HEK293T (cell line): Measurements from ENCODE around the gene CERK.

ENCODE experiments used
- ARNT ChIP-seq: fragments of 450-650 bp; IDR thresholded peaks from 2 replicates; pipeline ENCODE4 v1.6.1; 2017; ENCODE audit warnings: mild to moderate bottlenecking
- BHLHE40 ChIP-seq: fragments of 450-650 bp; IDR thresholded peaks from 2 replicates; pipeline ENCODE4 v1.6.1; 2016; ENCODE audit warnings: mild to moderate bottlenecking, moderate library complexity, borderline replicate concordance
- CTBP1 ChIP-seq: fragments of 450-650 bp; IDR thresholded peaks from 2 replicates; pipeline ENCODE4 v1.6.1; 2016; ENCODE audit warnings: borderline replicate concordance
- ELF4 ChIP-seq: fragments of 450-650 bp; IDR thresholded peaks from 2 replicates; pipeline ENCODE4 v1.6.1; 2017; ENCODE audit warnings: antibody characterized with exemption
- FOXA1 ChIP-seq: fragments of 450-650 bp; IDR thresholded peaks from 2 replicates; pipeline ENCODE4 v1.6.1; 2016; ENCODE audit warnings: mild to moderate bottlenecking
- HDGF ChIP-seq: fragments of 450-650 bp; IDR thresholded peaks from 2 replicates; pipeline ENCODE4 v1.6.1; 2017; ENCODE audit warnings: antibody characterized with exemption, borderline replicate concordance
- L3MBTL2 ChIP-seq: fragments of 450-650 bp; conservative IDR thresholded peaks from 2 replicates; pipeline ENCODE4 v1.6.1; 2016; ENCODE audit warnings: mild to moderate bottlenecking
- LEF1 ChIP-seq: fragments of 450-650 bp; IDR thresholded peaks from 2 replicates; pipeline ENCODE4 v1.6.1; 2017; ENCODE audit warnings: mild to moderate bottlenecking, borderline replicate concordance
- NFRKB ChIP-seq: fragments of 450-650 bp; IDR thresholded peaks from 2 replicates; pipeline ENCODE4 v1.6.1; 2016; ENCODE audit warnings: mild to moderate bottlenecking, moderate library complexity
- PKNOX1 ChIP-seq: fragments of 450-650 bp; IDR thresholded peaks from 2 replicates; pipeline ENCODE4 v1.6.1; 2016
- SP1 ChIP-seq: fragments of 450-650 bp; IDR thresholded peaks from 2 replicates; pipeline ENCODE4 v1.6.1; 2017
- SUZ12 ChIP-seq: fragments of 450-650 bp; IDR thresholded peaks from 2 replicates; pipeline ENCODE4 v1.6.1; 2016; ENCODE audit warnings: mild to moderate bottlenecking
- ZNF384 ChIP-seq: fragments of 450-650 bp; IDR thresholded peaks from 2 replicates; pipeline ENCODE4 v1.6.1; 2016

- TF ChIP-seq ELF4, result no peak
- no peak for TF ChIP-seq SUZ12
- no peak for TF ChIP-seq ZNF384
- no peak for TF ChIP-seq LEF1
- TF ChIP-seq SP1, result no peak
- no peak for TF ChIP-seq ARNT
- TF ChIP-seq CTBP1, result no peak
- no peak for TF ChIP-seq HDGF
- no peak for TF ChIP-seq PKNOX1
- TF ChIP-seq L3MBTL2, result no peak
- TF ChIP-seq BHLHE40, result no peak
- TF ChIP-seq NFRKB, result no peak
- TF ChIP-seq FOXA1, result no peak
Observed at GRCh38 chr22:46672731-46673130, 65.3 kb downstream of the CERK start.
